Loucy (cell line): ENCODE data around the gene SYN1.

Experiments used
- H2AFZ ChIP-seq: fragments of 200-600 bp; sonication (generic); 2 replicates; pipeline ENCODE4 v1.6.0; 2016; ENCODE audit warnings: antibody characterized with exemption, mild to moderate bottlenecking, low read length, moderate library complexity
- H3F3A ChIP-seq: fragments of 200-600 bp; 2 replicates; pipeline ENCODE4 v1.6.0; 2016; ENCODE audit warnings: antibody characterized with exemption, low read depth, mild to moderate bottlenecking
- H3K27me3 ChIP-seq: fragments of 200-600 bp; sonication (generic); 2 replicates; pipeline ENCODE4 v1.6.1; 2014; ENCODE audit warnings: low read length, mild to moderate bottlenecking; ENCODE audit not compliant: insufficient read depth, poor library complexity, severe bottlenecking
- H3K36me3 ChIP-seq: fragments of 200-600 bp; sonication (generic); 2 replicates; pipeline ENCODE4 v1.6.1; 2016; ENCODE audit warnings: low read length; ENCODE audit not compliant: insufficient read depth
- H3K4me1 ChIP-seq: fragments of 200-600 bp; sonication (generic); 2 replicates; pipeline ENCODE4 v1.5.1; 2014; ENCODE audit warnings: low read length, mild to moderate bottlenecking; ENCODE audit not compliant: insufficient read depth, poor library complexity, severe bottlenecking
- H3K4me2 ChIP-seq: fragments of 200-600 bp; sonication (generic); 2 replicates; pipeline ENCODE4 v1.6.0; 2014; ENCODE audit warnings: antibody characterized with exemption, low read length, low read depth, mild to moderate bottlenecking; ENCODE audit not compliant: poor library complexity, severe bottlenecking
- H3K4me3 ChIP-seq: fragments of 200-600 bp; sonication (generic); 2 replicates; pipeline ENCODE4 v1.5.1; 2014; ENCODE audit warnings: low read length, mild to moderate bottlenecking, mixed read lengths; ENCODE audit not compliant: poor library complexity, severe bottlenecking
- H3K79me2 ChIP-seq: fragments of 200-600 bp; sonication (generic); 2 replicates; pipeline ENCODE4 v1.6.1; 2014; ENCODE audit warnings: low read length; ENCODE audit not compliant: insufficient read depth
- H3K9ac ChIP-seq: fragments of 200-600 bp; sonication (generic); 2 replicates; pipeline ENCODE4 v1.6.0; 2014; ENCODE audit warnings: mild to moderate bottlenecking, low read depth, low read length, moderate library complexity; ENCODE audit not compliant: poor library complexity, severe bottlenecking
- H3K9me2 ChIP-seq: fragments of 200-600 bp; sonication (generic); replicated peaks from 2 replicates; pipeline ENCODE4 v1.6.1; 2016; ENCODE audit warnings: low read depth, low read length, mixed read lengths
- H3K9me3 ChIP-seq: fragments of 200-600 bp; sonication (generic); 2 replicates; pipeline ENCODE4 v1.6.1; 2014; ENCODE audit warnings: mild to moderate bottlenecking, antibody characterized with exemption, low read length, low read depth; ENCODE audit not compliant: insufficient read depth
- H4K20me1 ChIP-seq: fragments of 200-600 bp; sonication (generic); 2 replicates; pipeline ENCODE4 v1.6.0; 2014; ENCODE audit warnings: antibody characterized with exemption, low read length, mild to moderate bottlenecking; ENCODE audit not compliant: insufficient read depth, poor library complexity, severe bottlenecking
- EZH2phosphoT487 ChIP-seq: fragments of 200-600 bp; IDR thresholded peaks from 2 replicates; pipeline ENCODE4 v1.6.1; 2018; ENCODE audit warnings: antibody characterized with exemption, mild to moderate bottlenecking, moderate library complexity, borderline replicate concordance
- TF ChIP-seq, protein P1 (sequence below): fragments of 200-600 bp; sonication (generic); conservative IDR thresholded peaks from 2 replicates; pipeline ENCODE4 v1.5.1; 2014; ENCODE audit warnings: mild to moderate bottlenecking, antibody characterized with exemption, low read length

SYN1 gene

DNA sequence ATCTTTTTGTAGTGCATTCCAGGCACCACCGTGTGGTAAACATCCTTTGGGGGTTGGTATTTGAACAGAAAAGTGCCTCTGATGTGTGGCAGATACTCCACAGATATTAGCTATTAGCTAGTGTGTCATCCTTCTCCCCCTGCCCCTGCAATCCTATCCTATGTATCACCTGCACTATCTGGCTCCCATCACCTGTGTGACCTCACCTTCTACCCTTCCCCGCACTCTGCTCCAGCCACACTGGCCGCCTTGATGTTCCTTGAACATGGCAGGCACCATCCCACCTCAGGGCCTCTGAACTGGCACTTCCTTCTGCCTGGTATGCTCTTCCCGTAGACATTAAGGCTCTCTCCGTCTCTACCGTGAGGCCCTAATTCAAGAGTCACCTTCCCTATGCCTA, 27.0 kb upstream of the SYN1 start:
- Histone ChIP-seq H3K4me3 (no peak overlapping the region), H3K27me3 (no peaks in the 10 kb centered on the region), H3K4me1 (peaks cover 15% of the 10 kb centered on the region), H3K9ac (no peak overlapping the region), H3K9me3 (no peaks in the 10 kb centered on the region), H3K9me2 (no peaks in the 10 kb centered on the region), H3K36me3 (peaks cover under 1% of the 10 kb centered on the region; the same call in 1 of the 2 replicates), H3F3A (no peaks in the 10 kb centered on the region), H3K4me2 (no peak overlapping the region), H3K79me2 (peaks cover 34% of the 10 kb centered on the region; the same call in 1 of the 2 replicates), H2AFZ (no peak overlapping the region), H4K20me1 (peaks cover 21% of the 10 kb centered on the region)
- no peak for TF ChIP-seq EZH2phosphoT487
- TF ChIP-seq, protein P1, sequence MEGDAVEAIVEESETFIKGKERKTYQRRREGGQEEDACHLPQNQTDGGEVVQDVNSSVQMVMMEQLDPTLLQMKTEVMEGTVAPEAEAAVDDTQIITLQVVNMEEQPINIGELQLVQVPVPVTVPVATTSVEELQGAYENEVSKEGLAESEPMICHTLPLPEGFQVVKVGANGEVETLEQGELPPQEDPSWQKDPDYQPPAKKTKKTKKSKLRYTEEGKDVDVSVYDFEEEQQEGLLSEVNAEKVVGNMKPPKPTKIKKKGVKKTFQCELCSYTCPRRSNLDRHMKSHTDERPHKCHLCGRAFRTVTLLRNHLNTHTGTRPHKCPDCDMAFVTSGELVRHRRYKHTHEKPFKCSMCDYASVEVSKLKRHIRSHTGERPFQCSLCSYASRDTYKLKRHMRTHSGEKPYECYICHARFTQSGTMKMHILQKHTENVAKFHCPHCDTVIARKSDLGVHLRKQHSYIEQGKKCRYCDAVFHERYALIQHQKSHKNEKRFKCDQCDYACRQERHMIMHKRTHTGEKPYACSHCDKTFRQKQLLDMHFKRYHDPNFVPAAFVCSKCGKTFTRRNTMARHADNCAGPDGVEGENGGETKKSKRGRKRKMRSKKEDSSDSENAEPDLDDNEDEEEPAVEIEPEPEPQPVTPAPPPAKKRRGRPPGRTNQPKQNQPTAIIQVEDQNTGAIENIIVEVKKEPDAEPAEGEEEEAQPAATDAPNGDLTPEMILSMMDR: no peak

DNA sequence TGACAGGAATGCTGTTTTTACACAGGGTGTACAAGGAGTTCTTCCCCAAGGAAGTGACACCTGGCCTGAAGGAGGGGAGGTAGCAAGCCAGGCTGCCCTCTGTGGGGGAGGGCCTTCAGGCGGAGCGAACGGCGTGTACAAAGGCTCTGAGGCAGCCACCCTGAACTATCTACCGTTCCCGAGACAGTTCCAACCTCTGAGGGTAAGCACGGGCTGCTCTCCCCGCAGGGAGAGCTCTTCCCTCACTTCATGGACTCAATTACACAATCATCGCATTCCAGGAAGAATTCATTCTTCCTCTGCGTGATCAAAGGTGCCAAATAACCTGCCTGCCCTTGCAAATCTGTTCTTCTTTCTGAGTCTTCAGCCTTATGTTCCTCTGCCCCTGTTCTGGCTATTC, 25.9 kb upstream of the SYN1 start:
- TF ChIP-seq, protein P1: no peak
- TF ChIP-seq EZH2phosphoT487: no peak
- Histone ChIP-seq H3F3A (no peaks in the 10 kb centered on the region), H3K4me2 (no peak overlapping the region), H3K9me3 (no peaks in the 10 kb centered on the region), H3K4me1 (peaks cover 11% of the 10 kb centered on the region), H3K9ac (no peak overlapping the region), H2AFZ (no peak overlapping the region), H3K79me2 (peaks cover 34% of the 10 kb centered on the region; the same call in 1 of the 2 replicates), H3K9me2 (no peaks in the 10 kb centered on the region), H3K36me3 (peaks cover 11% of the 10 kb centered on the region; the same call in 1 of the 2 replicates), H3K4me3 (no peak overlapping the region), H3K27me3 (no peaks in the 10 kb centered on the region), H4K20me1 (peaks cover 21% of the 10 kb centered on the region)

DNA sequence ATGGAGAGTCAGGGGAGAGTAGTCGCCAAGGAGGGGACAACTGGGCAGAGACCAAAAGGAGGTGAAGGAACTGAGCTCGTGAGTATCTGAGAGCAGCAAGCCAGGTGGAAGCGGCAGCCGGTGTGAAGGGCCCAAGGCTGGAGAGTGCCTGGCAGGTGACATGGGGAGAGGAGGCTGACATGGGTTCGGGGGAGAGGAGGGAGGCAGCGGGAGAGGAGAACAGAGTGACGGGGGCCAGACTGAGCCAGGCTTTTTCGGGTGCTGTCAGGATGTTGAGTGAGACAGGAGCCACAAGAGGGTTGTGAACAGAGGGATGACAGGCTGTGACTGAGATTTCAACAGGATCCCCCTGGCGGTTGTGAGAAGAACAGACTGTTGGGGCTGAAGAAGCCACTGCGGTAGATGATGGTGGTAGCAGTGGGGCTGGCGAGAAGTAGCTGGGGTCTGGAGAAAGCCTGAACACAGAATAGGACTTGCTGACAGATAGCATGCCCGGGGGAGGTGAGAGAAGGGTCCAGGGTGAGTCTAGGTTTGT, 25.0 kb upstream of the SYN1 start:
- Histone ChIP-seq H4K20me1 (peaks cover 21% of the 10 kb centered on the region), H2AFZ (no peak overlapping the region), H3K36me3 (peaks cover 20% of the 10 kb centered on the region; the same call in 1 of the 2 replicates), H3K9me2 (no peaks in the 10 kb centered on the region), H3K9ac (no peak overlapping the region), H3K4me2 (no peak overlapping the region), H3K4me3 (no peak overlapping the region), H3F3A (no peaks in the 10 kb centered on the region), H3K4me1 (peaks cover 11% of the 10 kb centered on the region), H3K9me3 (no peaks in the 10 kb centered on the region), H3K79me2 (peaks cover 34% of the 10 kb centered on the region; the same call in 1 of the 2 replicates), H3K27me3 (no peaks in the 10 kb centered on the region)
- TF ChIP-seq, protein P1: peak; percentile 47
- TF ChIP-seq EZH2phosphoT487: no peak
